GM18499 (cell line): ENCODE data around the gene ERMN.
"Not testable (repeated sequence)": the region's sequence is repeated elsewhere in the genome, so short reads cannot be mapped to it uniquely, and the experiment has no call there.

Experiments
- ATAC-seq: cut with Tn5 transposase; IDR thresholded peaks from one replicate; pipeline ENCODE4 v1.9.1; 2021; ENCODE audit warnings: moderate number of reproducible peaks; ENCODE audit not compliant: insufficient read depth, unreplicated experiment

ERMN gene

GRCh38 chr2:157325786-157326185 lies at the start of gene ERMN:
ERMN (minus strand) TSS chr2:157325824; CDS start chr2:157325642, 182 bp downstream.
- ATAC-seq: no peak

- ATAC-seq: no peak
Observed at GRCh38 chr2:157375384-157375783, 49.8 kb upstream of the ERMN start.

- not testable (repeated sequence) for ATAC-seq
Observed at GRCh38 chr2:157368508-157368907, 42.9 kb upstream of the ERMN start.

GRCh38 chr2:157367704-157368103 lies 42.1 kb upstream of the ERMN start:
- ATAC-seq: no peak

GRCh38 chr2:157364257-157364974 lies 38.8 kb upstream of the ERMN start:
- ATAC-seq: peak; percentile 91

- ATAC-seq: no peak
Observed at GRCh38 chr2:157363612-157364101, 38.0 kb upstream of the ERMN start.

GRCh38 chr2:157362627-157363026 lies 37.0 kb upstream of the ERMN start:
- ATAC-seq: no peak

GRCh38 chr2:157361526-157361925 lies 35.9 kb upstream of the ERMN start:
- ATAC-seq: no peak

GRCh38 chr2:157359628-157360027 lies 34.0 kb upstream of the ERMN start:
- ATAC-seq: no peak

GRCh38 chr2:157355618-157356017 lies 30.0 kb upstream of the ERMN start:
- no peak for ATAC-seq

- ATAC-seq: no peak
Observed at GRCh38 chr2:157349949-157350515, 24.4 kb upstream of the ERMN start.

GRCh38 chr2:157348291-157348921 lies 22.8 kb upstream of the ERMN start:
- ATAC-seq: no peak

GRCh38 chr2:157345647-157346389 lies 20.2 kb upstream of the ERMN start:
- ATAC-seq: no peak

- ATAC-seq: not testable (repeated sequence)
Observed at GRCh38 chr2:157341381-157341780, 15.8 kb upstream of the ERMN start.

GRCh38 chr2:157339965-157340655 lies 14.5 kb upstream of the ERMN start:
- ATAC-seq: no peak

GRCh38 chr2:157337978-157338377 lies 12.4 kb upstream of the ERMN start:
- ATAC-seq: no peak

- ATAC-seq: no peak
Observed at GRCh38 chr2:157336137-157337010, 10.8 kb upstream of the ERMN start.

- ATAC-seq: no peak
Observed at GRCh38 chr2:157334797-157335196, 9.2 kb upstream of the ERMN start.

GRCh38 chr2:157334335-157334734 lies 8.7 kb upstream of the ERMN start:
- no peak for ATAC-seq
